Neural crest cell (in vitro differentiated cells): ENCODE data around the gene SDE2. TPM values are rescaled to one million over a fixed set of nuclear protein-coding genes. Genes with fewer than 3 reads are reported as not detected.

ENCODE experiments used
- DNase-seq: peaks from one replicate; pipeline ENCODE4 v3.0.0; 2021; ENCODE audit warnings: low read depth, mixed read lengths, low spot score
- H3K27ac Mint-ChIP-seq: one replicate; pipeline ENCODE4 v1.8.0; 2021; ENCODE audit warnings: mild to moderate bottlenecking, mixed read lengths; ENCODE audit not compliant: unreplicated experiment
- H3K27me3 Mint-ChIP-seq: 2 replicates; pipeline ENCODE4 v1.8.0; 2021; ENCODE audit warnings: low read depth, mild to moderate bottlenecking, mixed read lengths
- H3K36me3 Mint-ChIP-seq: 2 replicates; pipeline ENCODE4 v1.8.0; 2021; ENCODE audit warnings: low read depth, mild to moderate bottlenecking, mixed read lengths
- H3K4me1 Mint-ChIP-seq: 2 replicates; pipeline ENCODE4 v1.8.0; 2021; ENCODE audit warnings: mixed read lengths
- H3K4me3 Mint-ChIP-seq: one replicate; pipeline ENCODE4 v1.8.0; 2021; ENCODE audit warnings: mild to moderate bottlenecking, mixed read lengths
- H3K9me3 Mint-ChIP-seq: 2 replicates; pipeline ENCODE4 v1.8.0; 2021; ENCODE audit warnings: mixed read lengths
- CTCF ChIP-seq: fragments of 200-600 bp; sonication (generic); conservative IDR thresholded peaks from 2 replicates; pipeline ENCODE4 v1.5.0; 2021; ENCODE audit warnings: antibody characterized with exemption, mild to moderate bottlenecking
- total RNA-seq: library from RNA; stranded (reverse); gene quantifications from 2 replicates; pipeline ENCODE4 v1.2.1, GENCODE V29; 2021

The SDE2 gene
- total RNA-seq, 1 donor from 2014 or later, result 18.1 TPM

DNA sequence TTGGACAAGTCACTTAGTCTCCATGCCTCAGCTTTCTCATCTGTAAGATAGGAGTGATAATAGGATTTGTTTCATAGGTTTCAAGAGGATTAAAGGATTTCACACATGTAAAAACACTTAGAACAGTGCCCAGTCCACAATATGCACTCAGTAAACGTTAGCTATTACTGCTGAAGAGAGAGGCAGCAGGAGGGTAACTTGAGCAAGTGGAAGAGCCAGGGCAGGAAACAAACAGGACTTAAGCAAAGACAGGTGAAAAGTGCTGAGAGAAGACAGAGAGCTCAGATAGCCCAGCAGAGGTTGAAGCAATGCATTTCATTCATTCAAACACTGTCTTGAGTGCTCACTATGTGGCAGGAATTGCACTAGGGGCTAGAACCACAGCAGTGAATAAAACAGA is 42.3 kb upstream of the SDE2 start:
- Mint-ChIP-seq H3K36me3 (no peaks in the 10 kb centered on the region), H3K27me3 (peaks cover 7% of the 10 kb centered on the region), H3K4me3 (no peak overlapping the region), H3K27ac (no peak overlapping the region), H3K4me1 (peaks cover 4% of the 10 kb centered on the region), H3K9me3 (no peaks in the 10 kb centered on the region)
- no peak for DNase-seq
- no peak for TF ChIP-seq CTCF

DNA sequence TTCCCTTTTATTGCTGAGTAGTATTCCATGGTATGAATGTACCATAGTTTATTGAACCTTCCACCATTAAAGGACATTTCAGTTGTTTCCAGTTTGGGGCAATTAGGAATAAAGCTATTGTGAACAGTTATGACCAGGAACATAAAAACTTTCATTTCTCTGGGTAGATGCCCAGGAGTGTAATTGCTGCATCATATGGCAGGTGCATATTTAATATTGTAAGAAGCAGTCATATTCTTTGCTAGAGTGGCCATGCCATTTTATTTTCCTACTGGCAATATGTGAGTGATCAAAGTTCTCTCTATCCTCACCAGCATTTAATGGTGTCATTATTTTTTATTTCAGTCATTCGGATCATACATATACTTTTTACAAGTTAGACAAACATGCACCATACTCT is 39.5 kb upstream of the SDE2 start:
- Mint-ChIP-seq H3K9me3 (no peaks in the 10 kb centered on the region), H3K27me3 (peaks cover 3% of the 10 kb centered on the region), H3K27ac (no peak overlapping the region), H3K36me3 (no peaks in the 10 kb centered on the region), H3K4me1 (no peaks in the 10 kb centered on the region), H3K4me3 (no peak overlapping the region)
- no peak for DNase-seq
- no peak for TF ChIP-seq CTCF

DNA sequence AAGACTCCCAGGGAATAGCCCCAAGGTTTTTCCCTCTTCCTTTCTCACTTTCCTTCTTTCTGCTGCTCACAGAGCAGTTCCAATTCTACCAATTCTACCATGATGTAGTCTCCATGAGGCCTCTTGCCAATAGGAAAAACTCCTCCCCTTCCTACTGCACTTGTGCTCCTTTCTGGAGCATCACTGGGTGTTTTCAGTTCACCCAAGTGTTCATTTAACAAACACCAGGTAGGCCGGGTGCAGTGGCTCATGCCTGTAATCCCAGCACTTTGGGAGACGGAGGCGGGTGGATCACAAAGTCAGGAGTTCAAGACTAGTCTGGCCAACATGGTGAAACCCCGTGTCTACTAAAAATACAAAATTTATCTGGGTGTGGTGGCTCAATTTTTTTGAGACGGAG is 36.8 kb upstream of the SDE2 start:
- Mint-ChIP-seq H3K4me1 (no peaks in the 10 kb centered on the region), H3K4me3 (no peak overlapping the region), H3K9me3 (no peaks in the 10 kb centered on the region), H3K27ac (no peak overlapping the region), H3K36me3 (no peaks in the 10 kb centered on the region), H3K27me3 (no peaks in the 10 kb centered on the region)
- TF ChIP-seq CTCF, result no peak
- DNase-seq, result no peak

DNA sequence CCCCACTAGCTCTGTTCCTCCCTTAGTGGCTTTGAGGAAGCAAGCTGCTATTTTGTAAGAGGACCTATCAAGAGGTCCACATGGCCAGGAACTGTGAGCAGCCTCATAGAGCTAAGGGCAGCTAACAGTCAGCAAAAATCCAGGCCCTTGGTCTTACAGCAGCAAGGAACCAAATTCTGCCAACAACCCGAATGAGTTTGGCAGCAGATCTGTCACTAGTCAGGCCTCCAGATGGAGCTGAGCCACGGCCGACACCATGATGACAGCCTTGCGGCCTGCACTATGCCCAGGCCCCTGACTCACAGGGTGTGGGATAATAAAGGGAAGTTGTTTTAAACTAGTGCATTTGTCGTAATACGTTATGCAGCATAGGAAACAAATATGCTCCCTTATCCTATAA is 35.3 kb upstream of the SDE2 start:
- no peak for DNase-seq
- Mint-ChIP-seq H3K4me3 (no peak overlapping the region), H3K36me3 (no peaks in the 10 kb centered on the region), H3K4me1 (no peaks in the 10 kb centered on the region), H3K9me3 (no peaks in the 10 kb centered on the region), H3K27ac (no peak overlapping the region), H3K27me3 (no peaks in the 10 kb centered on the region)
- no peak for TF ChIP-seq CTCF

DNA sequence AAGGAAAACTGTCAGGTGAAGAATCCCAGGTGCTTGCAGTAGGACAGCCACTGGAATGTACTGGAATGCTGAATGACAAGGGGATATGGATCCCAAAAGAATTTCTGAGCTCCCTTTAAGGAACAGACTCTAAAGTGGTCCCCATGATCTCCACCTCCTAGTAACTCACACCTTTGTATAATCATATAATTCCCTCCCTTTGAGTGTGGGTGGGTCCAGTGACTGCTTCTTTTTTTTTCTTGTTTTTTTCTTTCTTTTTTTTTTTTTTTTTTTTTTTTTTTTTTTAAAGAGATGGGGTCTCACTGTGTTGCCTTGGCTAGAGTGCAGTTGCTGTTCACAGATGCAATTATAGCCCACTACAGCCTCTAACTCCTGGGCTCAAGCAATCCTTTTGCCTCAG is 34.8 kb upstream of the SDE2 start:
- no peaks in the 10 kb centered on the region for H3K27me3 Mint-ChIP-seq
- no peaks in the 10 kb centered on the region for H3K36me3 Mint-ChIP-seq
- H3K9me3 Mint-ChIP-seq, result no peaks in the 10 kb centered on the region

More for the DNA sequence above, 34.8 kb upstream of the SDE2 start:
- Mint-ChIP-seq H3K27ac (no peak overlapping the region), H3K4me1 (no peaks in the 10 kb centered on the region), H3K4me3 (no peak overlapping the region)
- no peak for DNase-seq
- TF ChIP-seq CTCF, result no peak
